B cell (primary cell): Measurements from ENCODE around the gene DENND1A. TPM values are rescaled to one million over a fixed set of nuclear protein-coding genes. Genes with fewer than 3 reads are reported as not detected.

Experiments
- ATAC-seq: fragments of 200-7000 bp; cut with Tn5 transposase; one replicate; pipeline ENCODE4 v1.10.0; 2021; ENCODE audit warnings: low read depth, mild to moderate bottlenecking, moderate number of reproducible peaks, moderate library complexity
- CTCF ChIA-PET: fragments of 350-600 bp; sonication (Branson Sonifier 250); formaldehyde crosslinking; loops from one replicate; lab custom pipeline; 2021; ENCODE audit warnings: antibody characterized with exemption, inconsistent platforms; lab: Charles Lee
- POLR2A ChIA-PET: fragments of 350-600 bp; sonication (Branson Sonifier 250); formaldehyde crosslinking; loops from one replicate; lab custom pipeline; 2021; ENCODE audit warnings: antibody characterized with exemption; lab: Charles Lee
- DNase-seq: peaks from one replicate; pipeline ENCODE4 v3.0.0; 2013
- H2AFZ ChIP-seq: 2 replicates; pipeline ENCODE4 v1.6.1; 2012; ENCODE audit warnings: mild to moderate bottlenecking, low read depth, low read length; ENCODE audit not compliant: insufficient read depth, poor library complexity, severe bottlenecking
- H3K27ac ChIP-seq, 2 donors: 1 replicate in 1 of 2; 2 replicates in 1 of 2; pipeline ENCODE4 v1.5.1; 2012 to 2013; ENCODE audit warnings: low read length in 2 of 2, mild to moderate bottlenecking in 2 of 2, moderate library complexity in 1 of 2
- H3K27me3 ChIP-seq, 4 experiments: fragments of 200-600 bp in 1 of 4; sonication (generic) in 1 of 4; replicated peaks in 1 of 4; 1 replicate in 2 of 4; 2 replicates in 2 of 4; pipeline versions ENCODE4 v1.6.1 to v1.7.0; 2013 to 2016; ENCODE audit warnings: low read length in 3 of 4, mild to moderate bottlenecking in 2 of 4, mixed read lengths in 1 of 4, moderate library complexity in 1 of 4; ENCODE audit not compliant: insufficient read depth in 4 of 4, control insufficient read depth in 3 of 4; ENCODE audit errors: control extremely low read depth in 1 of 4
- H3K36me3 ChIP-seq, 2 experiments: replicated peaks in 1 of 2; 1 replicate in 1 of 2; 2 replicates in 1 of 2; pipeline versions ENCODE4 v1.6.1 to v1.7.1; 2013; ENCODE audit warnings: low read length in 1 of 2; ENCODE audit not compliant: insufficient read depth in 2 of 2, control insufficient read depth in 1 of 2; ENCODE audit errors: control extremely low read depth in 1 of 2, extremely low read depth in 1 of 2
- H3K4me1 ChIP-seq, 2 donors: fragments of 200-600 bp in 1 of 2; sonication (generic) in 1 of 2; 1 replicate in 1 of 2; 2 replicates in 1 of 2; pipeline versions ENCODE4 v1.5.1 to v1.6.1; 2013 to 2017; ENCODE audit warnings: low read length in 2 of 2; ENCODE audit not compliant: control insufficient read depth in 2 of 2, insufficient read depth in 2 of 2
- H3K4me2 ChIP-seq: replicated peaks from 2 replicates; pipeline ENCODE3; 2012; ENCODE audit warnings: mild to moderate bottlenecking, low read depth, low read length; ENCODE audit not compliant: poor library complexity, severe bottlenecking
- H3K4me3 ChIP-seq, 5 experiments: fragments of 200-600 bp in 1 of 5; sonication (generic) in 1 of 5; 1 replicate in 3 of 5; 2 replicates in 2 of 5; pipeline versions ENCODE4 v1.5.1 to v1.7.0; 2011 to 2016; ENCODE audit warnings: low read length in 4 of 5, mild to moderate bottlenecking in 4 of 5, low read depth in 2 of 5, control low read depth in 1 of 5, moderate library complexity in 1 of 5; ENCODE audit not compliant: insufficient read depth in 1 of 5; ENCODE audit errors: control extremely low read depth in 1 of 5, extremely low read depth in 1 of 5
- H3K79me2 ChIP-seq: fragments of 200-600 bp; sonication (generic); one replicate; pipeline ENCODE4 v1.6.0; 2016; ENCODE audit warnings: low read length; ENCODE audit not compliant: control insufficient read depth, insufficient read depth
- H3K9ac ChIP-seq: fragments of 200-600 bp; sonication (generic); 2 replicates; pipeline ENCODE4 v1.6.1; 2017; ENCODE audit warnings: mild to moderate bottlenecking, low read length, moderate library complexity
- H3K9me3 ChIP-seq, 3 donors: one replicate each; pipeline versions ENCODE4 v1.6.1 to v1.7.1; 2013; ENCODE audit warnings: low read length in 2 of 3; ENCODE audit not compliant: control insufficient read depth in 2 of 3, insufficient read depth in 1 of 3; ENCODE audit errors: control extremely low read depth in 1 of 3
- H4K20me1 ChIP-seq: 2 replicates; pipeline ENCODE4 v1.6.0; 2012; ENCODE audit warnings: mild to moderate bottlenecking, low read length; ENCODE audit not compliant: insufficient read depth, control insufficient read depth, poor library complexity, severe bottlenecking
- H3K27ac Mint-ChIP-seq: one replicate; pipeline ENCODE4 v1.8.0; 2021; ENCODE audit warnings: mixed read lengths
- H3K27me3 Mint-ChIP-seq: one replicate; pipeline ENCODE4 v1.8.0; 2021; ENCODE audit warnings: mixed read lengths
- H3K4me1 Mint-ChIP-seq: one replicate; pipeline ENCODE4 v1.8.0; 2021; ENCODE audit warnings: mixed read lengths
- H3K4me3 Mint-ChIP-seq: one replicate; pipeline ENCODE4 v1.8.0; 2021; ENCODE audit warnings: mixed read lengths
- H3K9me3 Mint-ChIP-seq: one replicate; pipeline ENCODE4 v1.8.0; 2022; ENCODE audit warnings: mixed read lengths; ENCODE audit not compliant: insufficient read depth
- CTCF ChIP-seq: fragments of 200-600 bp; IDR thresholded peaks from one replicate; pipeline ENCODE4 v1.8.0; 2022; ENCODE audit warnings: antibody characterized with exemption, mild to moderate bottlenecking
- EZH2 ChIP-seq: IDR thresholded peaks from 2 replicates; pipeline ENCODE4 v1.6.1; 2012; ENCODE audit warnings: borderline replicate concordance, low read depth, mild to moderate bottlenecking, moderate library complexity, low read length; ENCODE audit not compliant: insufficient read depth, poor library complexity, severe bottlenecking
- WGBS: methylation state at CpG from one replicate; pipeline ENCODE4 v1.1.5; 2013; ENCODE audit warnings: missing lambda C conversion rate; ENCODE audit not compliant: insufficient coverage; 5-methylcytosine and 5-hydroxymethylcytosine counted together
- intact Hi-C: fragments of 100-400 bp; cut with micrococcal nuclease; formaldehyde crosslinking; loops from one replicate; pipeline ENCODE4 v1.10.0; 2022
- polyA plus RNA-seq: library from polyadenylated mRNA; depleted of rRNA; stranded (reverse); fragments of >200 nt; gene quantifications from 2 replicates; pipeline ENCODE4 v1.2.3, GENCODE V29; 2012
- total RNA-seq, 2 donors: library from RNA; stranded (reverse); fragments of 120-200 nt in 1 of 2; gene quantifications; 1 replicate in 1 of 2; 2 replicates in 1 of 2; pipeline versions ENCODE4 v1.2.3 to v1.2.4, GENCODE V29; 2013 to 2022

DENND1A gene
- total and polyA plus RNA-seq, 2 donors (not counting 1 experiment from before 2014, with no cell fraction given): 10.8 to 26.0 TPM

- intact Hi-C loops: no loop called here
- Histone ChIP-seq H3K4me2 (no peak overlapping the region), H2AFZ (no peak overlapping the region), H3K9ac (no peak overlapping the region), H3K79me2 (no peaks in the 10 kb centered on the region), H3K4me3 (no peak overlapping the region), H3K27me3 (no peaks in the 10 kb centered on the region), H3K36me3 (peaks cover 4 to 26% of the 10 kb centered on the region in 2 experiments), H3K27ac (no peak overlapping the region), H4K20me1 (no peaks in the 10 kb centered on the region), H3K4me1 (no peaks in the 10 kb centered on the region), H3K9me3 (no peaks in the 10 kb centered on the region)
- POLR2A ChIA-PET: no interaction called here
- no peak overlapping the region for H3K4me3 Mint-ChIP-seq
- H3K4me1 Mint-ChIP-seq: no peaks in the 10 kb centered on the region
- ATAC-seq: no peak
- DNase-seq: no peak
- WGBS: 91% methylated on average over 3 of the region's 5 CpGs
- no peaks in the 10 kb centered on the region for H3K9me3 Mint-ChIP-seq
- TF ChIP-seq CTCF (no peak), EZH2 (no peak)
- no peak overlapping the region for H3K27ac Mint-ChIP-seq
- CTCF ChIA-PET: no interaction called here
- H3K27me3 Mint-ChIP-seq: no peaks in the 10 kb centered on the region
Measured at GRCh38 chr9:123552530-123552929, 377.4 kb downstream of the DENND1A start.

GRCh38 chr9:123551734-123552133, 378.2 kb downstream of the DENND1A start:
- H3K4me2 ChIP-seq: no peak overlapping the region
- no peaks in the 10 kb centered on the region for H3K9me3 ChIP-seq
- H3K9ac ChIP-seq: no peak overlapping the region
- no peaks in the 10 kb centered on the region for H3K9me3 Mint-ChIP-seq
- CTCF ChIA-PET: interaction anchor here (0.8 kb wide), 1 partner anchor 10 kb away, joined by 3 read pairs; no protein-coding TSS in a partner anchor
- H3K4me3 ChIP-seq: no peak overlapping the region
- 86% methylated on average over 1 of the region's 10 CpGs for WGBS
- H3K27me3 ChIP-seq: no peaks in the 10 kb centered on the region
- no peak for DNase-seq
- peaks cover 4 to 18% of the 10 kb centered on the region in 2 experiments for H3K36me3 ChIP-seq
- no peaks in the 10 kb centered on the region for H4K20me1 ChIP-seq
- H2AFZ ChIP-seq: no peak overlapping the region
- intact Hi-C loops: no loop called here
- TF ChIP-seq EZH2: no peak
- no peak for TF ChIP-seq CTCF
- POLR2A ChIA-PET: no interaction called here
- H3K27ac ChIP-seq: no peak overlapping the region
- no peak for ATAC-seq
- no peaks in the 10 kb centered on the region for H3K27me3 Mint-ChIP-seq
- H3K4me1 Mint-ChIP-seq: no peaks in the 10 kb centered on the region
- H3K4me3 Mint-ChIP-seq: no peak overlapping the region
- no peak overlapping the region for H3K27ac Mint-ChIP-seq
- H3K4me1 ChIP-seq: no peaks in the 10 kb centered on the region
- no peaks in the 10 kb centered on the region for H3K79me2 ChIP-seq
